ENCODE results near the gene CA9. TPM values are rescaled to one million over a fixed set of nuclear protein-coding genes. Genes with fewer than 3 reads are reported as not detected.

CA9 gene
- total RNA-seq, 2 experiments from 2014 or later = not detected

DNA sequence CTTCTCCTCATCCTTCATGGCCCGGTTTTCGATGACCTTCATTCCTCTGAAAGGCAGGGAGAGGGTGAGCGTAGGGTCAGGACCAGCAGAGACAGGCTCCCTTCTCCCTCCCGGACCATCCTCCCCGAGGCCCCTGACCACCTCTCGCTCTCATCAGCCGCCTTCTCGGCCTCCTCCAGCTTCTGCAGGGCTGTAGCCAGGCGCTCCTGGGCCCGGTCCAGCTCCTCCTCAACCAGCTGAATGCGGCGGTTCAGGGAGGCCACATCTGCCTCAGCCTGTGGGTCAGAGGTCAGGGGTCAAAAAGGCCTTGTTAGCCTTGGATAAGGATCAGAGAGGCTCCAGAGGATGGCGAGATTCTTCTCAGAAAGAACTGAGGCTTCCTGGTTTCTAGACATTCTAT lies 11.8 kb downstream of the CA9 start:
- H3K27ac Mint-ChIP-seq = no peak overlapping the region
- no peak for DNase-seq
- no peaks in the 10 kb centered on the region for H3K9me3 Mint-ChIP-seq

DNA sequence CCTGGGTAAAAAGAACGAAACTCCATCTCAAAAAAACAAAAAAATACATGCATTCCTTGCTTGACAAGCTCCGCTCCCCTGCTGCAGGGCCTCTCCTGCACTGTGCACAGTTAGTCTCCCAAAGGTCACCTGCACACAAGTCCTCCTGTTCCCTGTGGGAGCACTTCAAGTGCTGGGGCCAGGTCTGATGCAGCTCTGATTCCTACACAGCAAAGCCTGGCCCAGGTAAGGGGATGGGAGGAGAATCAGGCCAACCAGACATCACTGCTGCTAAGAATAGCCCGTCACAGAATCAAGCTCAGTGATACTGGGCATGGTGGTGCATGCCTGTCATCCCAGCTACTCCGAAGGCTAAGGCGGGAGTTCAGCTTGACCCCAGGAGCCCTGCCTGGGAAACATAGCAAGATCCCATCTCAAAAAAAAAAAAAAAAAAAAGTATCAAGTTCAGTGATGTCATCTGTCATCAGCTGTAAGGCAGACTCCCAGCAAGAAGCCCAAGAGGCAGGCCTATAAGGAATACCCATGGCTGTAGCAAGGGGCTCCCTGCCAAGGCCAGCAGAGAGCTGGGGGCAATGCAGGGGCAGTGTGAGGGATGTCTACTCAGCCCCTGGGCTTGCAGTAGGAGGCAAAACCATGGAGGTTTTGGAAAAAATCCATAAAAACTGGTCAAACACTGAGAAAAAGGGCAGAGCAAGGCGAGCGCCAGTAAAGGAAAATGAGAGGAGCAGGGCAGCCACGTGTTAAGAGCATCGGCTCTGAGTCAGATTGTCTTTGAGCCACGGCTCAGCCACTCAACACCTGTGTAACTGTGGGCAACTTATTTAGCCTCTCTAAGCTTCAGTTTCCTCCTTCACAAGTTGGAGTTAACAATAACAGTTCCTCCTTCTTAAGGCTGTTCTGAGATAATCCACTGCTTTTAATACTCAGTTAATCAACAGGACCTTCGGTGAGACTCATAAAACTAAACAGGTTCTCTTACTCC lies 12.8 kb downstream of the CA9 start:
- H3K4me3 Mint-ChIP-seq = no peak overlapping the region
- Histone ChIP-seq H3K4me1 (ENCODE audit: insufficient read depth, low read length) (peaks cover 23% of the 10 kb centered on the region), H3K9me3 (ENCODE audit: control insufficient read depth in 1 of 2, insufficient read depth in 1 of 2, low read length in 2 of 2) (no peaks in the 10 kb centered on the region), H3K4me3 (ENCODE audit: low read length) (no peak overlapping the region), H3K27ac (ENCODE audit: low read depth in 1 of 2, low read length in 2 of 2) (no peak overlapping the region), H3K36me3 (ENCODE audit: insufficient read depth, low read length) (no peaks in the 10 kb centered on the region), H3K27me3 (ENCODE audit: control insufficient read depth in 1 of 2, insufficient read depth in 2 of 2, low read length in 2 of 2) (no peaks in the 10 kb centered on the region)
- CTCF ChIA-PET = interaction anchor here (1.8 to 3.5 kb wide), 2 partner anchors 10 to 11 kb away, joined by 14 to 17 read pairs; no protein-coding TSS in a partner anchor
- intact Hi-C loops (cut with DNase I, micrococcal nuclease) = no loop called here
- H3K27ac Mint-ChIP-seq = no peak overlapping the region
- H3K36me3 Mint-ChIP-seq (ENCODE audit: low read depth) = no peaks in the 10 kb centered on the region
- peaks cover 22% of the 10 kb centered on the region for H3K4me1 Mint-ChIP-seq (ENCODE audit: low read depth)
- ATAC-seq (ENCODE audit: poor library complexity) (no peak), DNase-seq (no peak)
- H3K27me3 Mint-ChIP-seq = no peaks in the 10 kb centered on the region
- POLR2A ChIA-PET = interaction anchor here (2.0 kb wide), 1 partner anchor 10 kb away, joined by 5 read pairs; no protein-coding TSS in a partner anchor
- no peaks in the 10 kb centered on the region for H3K9me3 Mint-ChIP-seq
- TF ChIP-seq, protein P1, sequence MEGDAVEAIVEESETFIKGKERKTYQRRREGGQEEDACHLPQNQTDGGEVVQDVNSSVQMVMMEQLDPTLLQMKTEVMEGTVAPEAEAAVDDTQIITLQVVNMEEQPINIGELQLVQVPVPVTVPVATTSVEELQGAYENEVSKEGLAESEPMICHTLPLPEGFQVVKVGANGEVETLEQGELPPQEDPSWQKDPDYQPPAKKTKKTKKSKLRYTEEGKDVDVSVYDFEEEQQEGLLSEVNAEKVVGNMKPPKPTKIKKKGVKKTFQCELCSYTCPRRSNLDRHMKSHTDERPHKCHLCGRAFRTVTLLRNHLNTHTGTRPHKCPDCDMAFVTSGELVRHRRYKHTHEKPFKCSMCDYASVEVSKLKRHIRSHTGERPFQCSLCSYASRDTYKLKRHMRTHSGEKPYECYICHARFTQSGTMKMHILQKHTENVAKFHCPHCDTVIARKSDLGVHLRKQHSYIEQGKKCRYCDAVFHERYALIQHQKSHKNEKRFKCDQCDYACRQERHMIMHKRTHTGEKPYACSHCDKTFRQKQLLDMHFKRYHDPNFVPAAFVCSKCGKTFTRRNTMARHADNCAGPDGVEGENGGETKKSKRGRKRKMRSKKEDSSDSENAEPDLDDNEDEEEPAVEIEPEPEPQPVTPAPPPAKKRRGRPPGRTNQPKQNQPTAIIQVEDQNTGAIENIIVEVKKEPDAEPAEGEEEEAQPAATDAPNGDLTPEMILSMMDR (IDR thresholded peaks at IDR 0.05) = no peak

More for the DNA sequence above, 11.8 kb downstream of the CA9 start:
- TF ChIP-seq, protein P1 (IDR thresholded peaks at IDR 0.05) = no peak
- ChIA-PET CTCF (interaction anchor here (3.5 kb wide), 1 partner anchor 11 kb away, joined by 17 read pairs; no protein-coding TSS in a partner anchor), POLR2A (interaction anchor here (2.0 kb wide), 1 partner anchor 11 kb away, joined by 5 read pairs; no protein-coding TSS in a partner anchor)
- no peaks in the 10 kb centered on the region for H3K27me3 Mint-ChIP-seq
- H3K36me3 Mint-ChIP-seq (ENCODE audit: low read depth) = no peaks in the 10 kb centered on the region
- no peak overlapping the region for H3K4me3 Mint-ChIP-seq
- Histone ChIP-seq H3K27me3 (ENCODE audit: control insufficient read depth in 1 of 2, insufficient read depth in 2 of 2, low read length in 2 of 2) (no peaks in the 10 kb centered on the region), H3K9me3 (ENCODE audit: control insufficient read depth in 1 of 2, insufficient read depth in 1 of 2, low read length in 2 of 2) (no peaks in the 10 kb centered on the region), H3K4me3 (ENCODE audit: low read length) (no peak overlapping the region), H3K36me3 (ENCODE audit: insufficient read depth, low read length) (no peaks in the 10 kb centered on the region), H3K4me1 (ENCODE audit: insufficient read depth, low read length) (peaks cover 17% of the 10 kb centered on the region), H3K27ac (ENCODE audit: low read depth in 1 of 2, low read length in 2 of 2) (no peak overlapping the region)
- no peak for ATAC-seq (ENCODE audit: poor library complexity)
- peaks cover 13% of the 10 kb centered on the region for H3K4me1 Mint-ChIP-seq (ENCODE audit: low read depth)
- intact Hi-C loops (cut with DNase I, micrococcal nuclease) = loop anchor here in 1 of 2 experiments (2.0 kb wide), 1 partner anchor 17 kb away; no protein-coding TSS in a partner anchor

DNA sequence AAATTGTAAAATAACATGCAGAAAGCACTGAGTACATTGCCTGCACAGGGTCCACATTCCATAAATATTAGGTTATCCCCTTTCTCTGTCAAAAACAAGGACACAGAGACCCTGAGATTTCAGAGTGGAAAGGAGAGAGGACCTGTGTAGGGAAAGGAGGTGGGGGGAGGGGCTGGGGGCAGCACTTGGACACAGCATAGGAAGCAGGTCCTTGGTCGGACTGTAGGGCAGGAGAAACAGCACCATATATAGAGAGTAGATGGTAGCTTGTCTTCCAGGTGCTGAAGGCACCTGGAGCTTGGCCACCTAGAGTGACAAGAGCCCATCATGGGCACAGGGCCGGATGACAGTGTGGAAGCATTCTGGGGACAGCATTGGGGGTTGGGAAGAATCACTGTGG lies 13.6 kb downstream of the CA9 start:
- POLR2A ChIA-PET = interaction anchor here (1.3 kb wide), 1 partner anchor 38 kb away, joined by 3 read pairs; no protein-coding TSS in a partner anchor

More for the DNA sequence above, 13.6 kb downstream of the CA9 start:
- H3K4me1 Mint-ChIP-seq (ENCODE audit: low read depth) = peaks cover 28% of the 10 kb centered on the region
- TF ChIP-seq, protein P1 (IDR thresholded peaks at IDR 0.05) = no peak
- Histone ChIP-seq H3K27ac (ENCODE audit: low read depth in 1 of 2, low read length in 2 of 2) (no peak overlapping the region), H3K4me1 (ENCODE audit: insufficient read depth, low read length) (peaks cover 26% of the 10 kb centered on the region), H3K27me3 (ENCODE audit: control insufficient read depth in 1 of 2, insufficient read depth in 2 of 2, low read length in 2 of 2) (no peaks in the 10 kb centered on the region), H3K4me3 (ENCODE audit: low read length) (no peak overlapping the region), H3K36me3 (ENCODE audit: insufficient read depth, low read length) (no peaks in the 10 kb centered on the region), H3K9me3 (ENCODE audit: control insufficient read depth in 1 of 2, insufficient read depth in 1 of 2, low read length in 2 of 2) (no peaks in the 10 kb centered on the region)
- H3K36me3 Mint-ChIP-seq (ENCODE audit: low read depth) = no peaks in the 10 kb centered on the region
- DNase-seq (no peak), ATAC-seq (ENCODE audit: poor library complexity) (no peak)
- H3K27me3 Mint-ChIP-seq = no peaks in the 10 kb centered on the region
- peak overlapping the region; percentile 72 for H3K4me3 Mint-ChIP-seq
- no peak overlapping the region for H3K27ac Mint-ChIP-seq
- CTCF ChIA-PET = interaction anchor here (0.8 to 1.8 kb wide), 2 partner anchors 10 to 76 kb away, joined by 3 to 14 read pairs; no protein-coding TSS in a partner anchor
- no peaks in the 10 kb centered on the region for H3K9me3 Mint-ChIP-seq
- intact Hi-C loops (cut with DNase I, micrococcal nuclease) = no loop called here
